H9 (cell line): ENCODE results near the gene LRRC52. TPM values are rescaled to one million over a fixed set of nuclear protein-coding genes. Genes with fewer than 3 reads are reported as not detected.
A peak's percentile ranks its signal among the peaks of the same experiment; 100 is the strongest.

Experiments used
- DNase-seq: peaks from one replicate; pipeline ENCODE4 v3.0.0-alpha.2; 2017
- H2AFZ ChIP-seq: one replicate; pipeline ENCODE4 v1.6.1; 2013; ENCODE audit warnings: mild to moderate bottlenecking, low read length, control low read depth, moderate library complexity
- H2AK5ac ChIP-seq: 2 replicates; pipeline ENCODE4 v1.6.1; 2013; ENCODE audit warnings: low read length, control low read depth, mixed read lengths; ENCODE audit not compliant: insufficient read length
- H2BK120ac ChIP-seq: one replicate; pipeline ENCODE4 v1.6.1; 2013; ENCODE audit warnings: low read depth, mild to moderate bottlenecking, low read length, control low read depth, inconsistent platforms; ENCODE audit not compliant: poor library complexity, severe bottlenecking
- H2BK12ac ChIP-seq: 2 replicates; pipeline ENCODE4 v1.6.1; 2013; ENCODE audit warnings: low read length, control low read depth, mixed read lengths, low read depth; ENCODE audit not compliant: insufficient read length
- H2BK15ac ChIP-seq: 2 replicates; pipeline ENCODE4 v1.6.1; 2013; ENCODE audit warnings: low read depth, low read length, control low read depth
- H2BK20ac ChIP-seq: one replicate; pipeline ENCODE4 v1.6.1; 2013; ENCODE audit warnings: low read depth, mild to moderate bottlenecking, low read length, control low read depth, inconsistent platforms; ENCODE audit not compliant: poor library complexity, severe bottlenecking
- H2BK5ac ChIP-seq: 2 replicates; pipeline ENCODE4 v1.6.1; 2013; ENCODE audit warnings: low read length, control low read depth, mixed read lengths; ENCODE audit not compliant: insufficient read length
- H3K14ac ChIP-seq: 2 replicates; pipeline ENCODE4 v1.6.1; 2013; ENCODE audit warnings: low read length, control low read depth; ENCODE audit not compliant: insufficient read depth
- H3K18ac ChIP-seq: 2 replicates; pipeline ENCODE4 v1.6.1; 2013; ENCODE audit warnings: low read depth, mild to moderate bottlenecking, mixed read lengths, low read length, control low read depth; ENCODE audit not compliant: insufficient read length
- H3K23ac ChIP-seq: 2 replicates; pipeline ENCODE4 v1.6.1; 2013; ENCODE audit warnings: low read length, control low read depth, mixed read lengths, low read depth; ENCODE audit not compliant: insufficient read length
- H3K23me2 ChIP-seq: 2 replicates; pipeline ENCODE4 v1.6.1; 2013; ENCODE audit warnings: low read depth, mild to moderate bottlenecking, mixed read lengths, low read length, control low read depth; ENCODE audit not compliant: insufficient read length, poor library complexity, severe bottlenecking
- H3K27ac ChIP-seq: 2 replicates; pipeline ENCODE4 v1.5.1; 2013; ENCODE audit warnings: low read length, control low read depth, mixed read lengths, low read depth; ENCODE audit not compliant: insufficient read length
- H3K27me3 ChIP-seq: 2 replicates; pipeline ENCODE4 v1.6.1; 2013; ENCODE audit warnings: low read length, control low read depth, inconsistent platforms; ENCODE audit not compliant: insufficient read depth
- H3K4ac ChIP-seq: 2 replicates; pipeline ENCODE4 v1.6.1; 2013; ENCODE audit warnings: low read depth, mild to moderate bottlenecking, control low read depth, inconsistent platforms, low read length, moderate library complexity
- H3K4me1 ChIP-seq: 2 replicates; pipeline ENCODE4 v1.6.1; 2013; ENCODE audit warnings: low read length, control low read depth, inconsistent platforms; ENCODE audit not compliant: insufficient read depth
- H3K4me2 ChIP-seq: 2 replicates; pipeline ENCODE4 v1.6.1; 2013; ENCODE audit warnings: low read length, control low read depth, mixed read lengths; ENCODE audit not compliant: insufficient read length, insufficient read depth
- H3K56ac ChIP-seq: 2 replicates; pipeline ENCODE4 v1.6.1; 2013; ENCODE audit warnings: low read depth, mild to moderate bottlenecking, mixed read lengths, low read length, control low read depth; ENCODE audit not compliant: insufficient read length
- H3K79me1 ChIP-seq: 2 replicates; pipeline ENCODE4 v1.6.1; 2013; ENCODE audit warnings: low read depth, mild to moderate bottlenecking, moderate library complexity, low read length, control low read depth, inconsistent platforms; ENCODE audit not compliant: insufficient read depth, poor library complexity, severe bottlenecking
- H3K79me2 ChIP-seq: 2 replicates; pipeline ENCODE4 v1.6.1; 2013; ENCODE audit warnings: low read length, control low read depth, inconsistent platforms; ENCODE audit not compliant: insufficient read depth
- H3K9ac ChIP-seq: 2 replicates; pipeline ENCODE4 v1.6.1; 2013; ENCODE audit warnings: low read length, control low read depth, mixed read lengths; ENCODE audit not compliant: insufficient read length; ENCODE audit errors: extremely low read depth
- H3K9me3 ChIP-seq: one replicate; pipeline ENCODE4 v1.6.1; 2013; ENCODE audit warnings: low read depth, low read length, inconsistent platforms; ENCODE audit not compliant: control insufficient read depth
- H3T11ph ChIP-seq: one replicate; pipeline ENCODE4 v1.6.1; 2013; ENCODE audit warnings: mild to moderate bottlenecking, low read length, control low read depth, inconsistent platforms
- H4K20me1 ChIP-seq: one replicate; pipeline ENCODE4 v1.6.1; 2013; ENCODE audit not compliant: control insufficient read depth, insufficient read length, insufficient read depth
- H4K5ac ChIP-seq: 2 replicates; pipeline ENCODE4 v1.6.1; 2013; ENCODE audit warnings: low read depth, mild to moderate bottlenecking, mixed read lengths, low read length, control low read depth; ENCODE audit not compliant: insufficient read length
- H4K8ac ChIP-seq: replicated peaks from 2 replicates; pipeline ENCODE4 v1.6.1; 2013; ENCODE audit warnings: low read length, control low read depth, mixed read lengths, low read depth; ENCODE audit not compliant: insufficient read length
- H4K91ac ChIP-seq: 2 replicates; pipeline ENCODE4 v1.6.1; 2013; ENCODE audit warnings: low read depth, mild to moderate bottlenecking, moderate library complexity, mixed read lengths, low read length, control low read depth; ENCODE audit not compliant: insufficient read length
- H3K27ac Mint-ChIP-seq, 3 experiments: 2 replicates in 2 of 3; 3 replicates in 1 of 3; pipeline ENCODE4 v1.8.0; 2020 to 2021; ENCODE audit warnings: mixed read lengths in 3 of 3, mild to moderate bottlenecking in 1 of 3, moderate library complexity in 1 of 3
- H3K27me3 Mint-ChIP-seq: 2 replicates; pipeline ENCODE4 v1.8.0; 2021; ENCODE audit warnings: low read depth, mild to moderate bottlenecking, moderate library complexity, mixed read lengths
- H3K36me3 Mint-ChIP-seq, 3 experiments: 2 replicates in 2 of 3; 3 replicates in 1 of 3; pipeline ENCODE4 v1.8.0; 2020 to 2021; ENCODE audit warnings: low read depth in 3 of 3, mixed read lengths in 3 of 3; ENCODE audit not compliant: insufficient read depth in 1 of 3
- H3K4me1 Mint-ChIP-seq, 2 experiments: 2 replicates each; pipeline ENCODE4 v1.8.0; 2020; ENCODE audit warnings: mixed read lengths in 2 of 2
- H3K4me3 Mint-ChIP-seq, 2 experiments: 2 replicates in 1 of 2; 3 replicates in 1 of 2; pipeline ENCODE4 v1.8.0; 2020 to 2021; ENCODE audit warnings: mild to moderate bottlenecking in 2 of 2, mixed read lengths in 2 of 2, moderate library complexity in 1 of 2
- H3K9me3 Mint-ChIP-seq, 2 experiments: 2 replicates in 1 of 2; 3 replicates in 1 of 2; pipeline ENCODE4 v1.8.0; 2020; ENCODE audit warnings: mild to moderate bottlenecking in 2 of 2, mixed read lengths in 2 of 2, moderate library complexity in 1 of 2
- CTCF ChIP-seq: fragments of 200-600 bp; sonication (generic); conservative IDR thresholded peaks from 3 replicates; pipeline ENCODE4 v1.8.0; 2021; ENCODE audit warnings: antibody characterized with exemption, mild to moderate bottlenecking
- WGBS: extraction: QIAGEN DNeasy Blood & Tissue Kit; methylation state at CpG from one replicate; pipeline ENCODE4 v1.1.7; 2013; ENCODE audit warnings: missing lambda C conversion rate, low lambda C conversion rate, mixed read lengths; ENCODE audit not compliant: insufficient read length; ENCODE audit errors: extremely low coverage; 5-methylcytosine and 5-hydroxymethylcytosine counted together
- total RNA-seq: library from RNA; stranded (reverse); gene quantifications from 2 replicates; pipeline ENCODE4 v1.2.1, GENCODE V29; 2021

LRRC52 gene
- total RNA-seq, 1 experiment from 2014 or later, result not detected

DNA sequence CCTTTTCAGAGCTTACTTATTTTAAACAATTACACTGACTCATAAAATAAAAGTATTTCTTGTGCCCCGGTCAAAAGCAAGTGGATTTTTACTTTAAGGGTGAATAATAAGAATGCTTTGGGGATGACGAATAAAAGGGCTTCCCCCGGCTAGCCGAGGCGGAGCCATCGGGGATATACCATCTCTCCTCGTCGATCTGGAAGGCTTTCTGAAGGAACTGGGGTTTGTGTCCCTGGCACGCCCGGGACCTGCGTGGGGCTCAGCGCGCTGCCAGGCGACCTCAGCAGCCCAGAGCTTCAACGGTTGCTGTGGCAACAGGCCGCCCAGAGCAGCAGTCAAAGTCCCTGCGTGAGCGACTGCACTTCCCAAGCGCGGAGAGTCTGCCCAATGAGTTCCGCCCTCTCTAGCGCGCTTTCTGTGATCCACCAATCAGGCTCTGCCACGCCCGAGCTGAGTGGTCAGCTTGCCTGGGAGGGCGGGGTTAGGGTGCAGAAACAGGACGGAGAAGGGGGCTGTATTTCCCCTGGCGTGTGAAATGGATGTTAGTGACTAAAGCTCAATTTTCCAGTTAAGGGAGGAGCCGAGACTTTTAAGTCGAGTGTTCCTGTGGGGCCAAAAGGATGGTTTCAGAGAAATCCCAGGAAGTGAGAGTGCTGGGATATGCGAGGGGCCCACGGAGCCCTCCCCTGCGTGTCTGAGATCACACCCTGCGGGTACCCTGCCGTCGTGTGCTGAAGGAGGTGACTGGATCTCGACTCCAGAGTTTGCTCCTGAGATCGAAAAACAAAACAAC lies 54.3 kb downstream of the LRRC52 start:
- Mint-ChIP-seq H3K36me3 (no peaks in the 10 kb centered on the region), H3K27ac (peak overlapping the region; percentile 57 to 96 (median 95)), H3K27me3 (peaks cover 2% of the 10 kb centered on the region), H3K9me3 (no peaks in the 10 kb centered on the region), H3K4me1 (peaks cover 29 to 34% of the 10 kb centered on the region in 2 experiments), H3K4me3 (peak overlapping the region; percentile 85 to 97)
- H3K23ac ChIP-seq, result no peak overlapping the region
- H3K9me3 ChIP-seq, result no peaks in the 10 kb centered on the region
- no peak overlapping the region for H3K4ac ChIP-seq
- TF ChIP-seq CTCF, result no peak
- no peak overlapping the region for H2BK120ac ChIP-seq
- H4K20me1 ChIP-seq, result no peaks in the 10 kb centered on the region
- no peak overlapping the region for H4K8ac ChIP-seq
- peak; percentile 96 for DNase-seq
- no peak overlapping the region for H4K91ac ChIP-seq
- H3K27me3 ChIP-seq, result no peaks in the 10 kb centered on the region
- no peak overlapping the region for H2BK5ac ChIP-seq
- no peak overlapping the region for H2AK5ac ChIP-seq
- H3K79me1 ChIP-seq, result no peaks in the 10 kb centered on the region
- H3K79me2 ChIP-seq, result no peaks in the 10 kb centered on the region
- H3K56ac ChIP-seq, result no peak overlapping the region
- peak overlapping the region; percentile 85 for H3K4me2 ChIP-seq
- peak overlapping the region; percentile 9 for H3K27ac ChIP-seq
- no peak overlapping the region for H3T11ph ChIP-seq
- H2AFZ ChIP-seq, result peak overlapping the region; percentile 40
- peak overlapping the region; percentile 76 for H3K9ac ChIP-seq
- no peaks in the 10 kb centered on the region for H3K4me1 ChIP-seq
- peak overlapping the region; percentile 54 for H3K18ac ChIP-seq
- no peak overlapping the region for H2BK20ac ChIP-seq
- whole genome bisulfite sequencing, result no CpG with 5 or more reads among the region's 38 CpGs
- no peak overlapping the region for H4K5ac ChIP-seq
- H3K14ac ChIP-seq, result peak overlapping the region; percentile 72; the same call in 1 of the 2 replicates
- H2BK15ac ChIP-seq, result no peak overlapping the region
- H3K23me2 ChIP-seq, result peaks cover 4% of the 10 kb centered on the region
- no peak overlapping the region for H2BK12ac ChIP-seq
